Activated B cell treated with CpG ODN at 0.5 μM for 24 hours (primary cell): Measurements from ENCODE around the gene ATRNL1. TPM values are rescaled to one million over a fixed set of nuclear protein-coding genes. Genes with fewer than 3 reads are reported as not detected.
"Not testable (repeated sequence)": the region's sequence is repeated elsewhere in the genome, so short reads cannot be mapped to it uniquely, and the experiment has no call there.

Source experiments
- ATAC-seq: fragments of 200-7000 bp; cut with Tn5 transposase; one replicate; pipeline ENCODE4 v1.10.0; 2021; ENCODE audit warnings: low read depth, mild to moderate bottlenecking, moderate library complexity
- CTCF ChIA-PET: fragments of 350-600 bp; sonication (Branson Sonifier 250); formaldehyde crosslinking; loops from one replicate; lab custom pipeline; 2021; ENCODE audit warnings: antibody characterized with exemption; lab: Charles Lee
- POLR2A ChIA-PET: fragments of 350-600 bp; sonication (Branson Sonifier 250); formaldehyde crosslinking; loops from one replicate; lab custom pipeline; 2021; ENCODE audit warnings: antibody characterized with exemption; lab: Charles Lee
- DNase-seq: peaks from one replicate; pipeline ENCODE4 v3.0.0; 2022
- H3K27ac Mint-ChIP-seq: one replicate; pipeline ENCODE4 v1.8.0; 2020; ENCODE audit warnings: mixed read lengths
- H3K27me3 Mint-ChIP-seq: one replicate; pipeline ENCODE4 v1.8.0; 2021; ENCODE audit warnings: mixed read lengths
- H3K36me3 Mint-ChIP-seq: one replicate; pipeline ENCODE4 v1.8.0; 2021; ENCODE audit warnings: low read depth, mixed read lengths
- H3K4me1 Mint-ChIP-seq: one replicate; pipeline ENCODE4 v1.8.0; 2021; ENCODE audit warnings: mixed read lengths
- H3K4me3 Mint-ChIP-seq: one replicate; pipeline ENCODE4 v1.8.0; 2020; ENCODE audit warnings: mild to moderate bottlenecking, mixed read lengths
- H3K9me3 Mint-ChIP-seq: one replicate; pipeline ENCODE4 v1.8.0; 2020; ENCODE audit warnings: mixed read lengths
- intact Hi-C: fragments of 100-400 bp; cut with micrococcal nuclease; formaldehyde crosslinking; loops from one replicate; pipeline ENCODE4 v1.15.1; 2024
- total RNA-seq: library from RNA; stranded (reverse); gene quantifications from 2 replicates; pipeline ENCODE4 v1.2.3, GENCODE V29; 2022
- TF ChIP-seq, protein P1 (sequence below): fragments of 200-600 bp; IDR thresholded peaks from one replicate; pipeline ENCODE4 v1.8.0; 2022; ENCODE audit warnings: antibody characterized with exemption, mild to moderate bottlenecking

Gene ATRNL1
- total RNA-seq, 1 donor from 2014 or later, result 1.2 TPM

DNA sequence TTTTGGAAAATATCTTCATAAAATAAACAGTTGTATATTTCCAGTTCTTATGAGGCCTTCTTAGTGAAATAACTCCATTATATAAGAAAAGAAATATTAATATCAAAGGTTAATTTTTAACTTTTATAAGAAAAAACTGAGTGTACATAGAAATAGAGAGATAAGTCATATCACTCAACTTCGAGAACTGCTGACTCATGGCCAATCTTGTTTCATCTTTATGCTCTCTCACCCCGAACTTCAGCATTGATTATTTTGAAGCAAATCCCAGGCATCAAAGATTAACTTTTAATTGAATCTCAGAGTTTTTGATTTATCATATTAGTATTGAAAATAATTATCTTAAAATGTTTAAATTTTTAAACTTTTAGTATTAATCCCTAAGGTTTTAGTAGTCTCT, 652.8 kb downstream of the ATRNL1 start:
- Mint-ChIP-seq H3K4me1 (no peaks in the 10 kb centered on the region), H3K27ac (no peak overlapping the region), H3K9me3 (no peaks in the 10 kb centered on the region), H3K4me3 (no peak overlapping the region), H3K36me3 (no peaks in the 10 kb centered on the region), H3K27me3 (no peaks in the 10 kb centered on the region)
- TF ChIP-seq, protein P1, sequence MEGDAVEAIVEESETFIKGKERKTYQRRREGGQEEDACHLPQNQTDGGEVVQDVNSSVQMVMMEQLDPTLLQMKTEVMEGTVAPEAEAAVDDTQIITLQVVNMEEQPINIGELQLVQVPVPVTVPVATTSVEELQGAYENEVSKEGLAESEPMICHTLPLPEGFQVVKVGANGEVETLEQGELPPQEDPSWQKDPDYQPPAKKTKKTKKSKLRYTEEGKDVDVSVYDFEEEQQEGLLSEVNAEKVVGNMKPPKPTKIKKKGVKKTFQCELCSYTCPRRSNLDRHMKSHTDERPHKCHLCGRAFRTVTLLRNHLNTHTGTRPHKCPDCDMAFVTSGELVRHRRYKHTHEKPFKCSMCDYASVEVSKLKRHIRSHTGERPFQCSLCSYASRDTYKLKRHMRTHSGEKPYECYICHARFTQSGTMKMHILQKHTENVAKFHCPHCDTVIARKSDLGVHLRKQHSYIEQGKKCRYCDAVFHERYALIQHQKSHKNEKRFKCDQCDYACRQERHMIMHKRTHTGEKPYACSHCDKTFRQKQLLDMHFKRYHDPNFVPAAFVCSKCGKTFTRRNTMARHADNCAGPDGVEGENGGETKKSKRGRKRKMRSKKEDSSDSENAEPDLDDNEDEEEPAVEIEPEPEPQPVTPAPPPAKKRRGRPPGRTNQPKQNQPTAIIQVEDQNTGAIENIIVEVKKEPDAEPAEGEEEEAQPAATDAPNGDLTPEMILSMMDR, result no peak
- intact Hi-C loops, result no loop called here
- no peak for DNase-seq
- ATAC-seq, result no peak
- CTCF ChIA-PET, result no interaction called here
- POLR2A ChIA-PET, result no interaction called here

DNA sequence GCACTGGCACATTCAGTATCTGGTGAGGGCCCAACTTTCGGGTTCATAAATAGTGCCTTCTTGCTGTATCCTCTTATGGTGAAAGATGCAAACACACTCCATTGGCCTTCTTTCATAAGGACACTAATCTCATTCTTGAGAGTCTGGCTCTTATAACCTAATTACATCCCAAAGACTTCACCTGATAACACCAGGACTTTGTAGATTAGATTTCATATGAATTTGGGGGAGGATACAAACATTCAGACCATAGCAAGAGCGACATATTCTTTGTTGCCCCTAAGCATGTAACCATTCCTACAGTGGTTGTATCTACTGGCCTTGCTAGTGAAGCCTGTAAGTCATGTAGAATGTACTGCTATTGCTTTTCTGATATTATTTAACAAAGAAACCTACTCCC, 654.6 kb downstream of the ATRNL1 start:
- Mint-ChIP-seq H3K4me1 (no peaks in the 10 kb centered on the region), H3K9me3 (no peaks in the 10 kb centered on the region), H3K27me3 (no peaks in the 10 kb centered on the region), H3K27ac (no peak overlapping the region), H3K36me3 (no peaks in the 10 kb centered on the region), H3K4me3 (no peak overlapping the region)
- ATAC-seq, result no peak
- ChIA-PET CTCF (no interaction called here), POLR2A (no interaction called here)
- TF ChIP-seq, protein P1, result no peak
- intact Hi-C loops, result no loop called here
- no peak for DNase-seq

DNA sequence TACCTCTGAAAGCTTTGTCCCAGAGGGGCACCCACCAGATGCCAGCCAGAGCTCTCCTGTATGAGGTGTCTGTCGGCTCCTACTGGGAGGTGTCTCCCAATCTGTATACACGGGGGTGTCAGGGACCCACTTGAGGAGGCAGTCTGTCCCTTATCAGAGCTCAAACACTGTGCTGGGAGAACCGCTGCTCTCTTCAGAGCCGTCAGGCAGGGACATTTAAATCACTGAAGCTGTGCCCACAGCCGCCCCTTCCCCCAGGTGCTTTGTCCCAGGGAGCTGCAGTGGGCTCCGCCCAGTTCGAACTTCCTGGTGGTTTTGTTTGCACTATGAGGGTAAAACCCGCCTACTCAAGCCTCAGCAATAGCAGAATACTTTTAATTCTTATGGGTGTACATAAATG, 665.3 kb downstream of the ATRNL1 start:
- H3K27ac Mint-ChIP-seq, H3K36me3 Mint-ChIP-seq, intact Hi-C loops, CTCF ChIA-PET, H3K9me3 Mint-ChIP-seq, H3K27me3 Mint-ChIP-seq, POLR2A ChIA-PET, H3K4me3 Mint-ChIP-seq, DNase-seq, H3K4me1 Mint-ChIP-seq, ATAC-seq: not testable (repeated sequence)

DNA sequence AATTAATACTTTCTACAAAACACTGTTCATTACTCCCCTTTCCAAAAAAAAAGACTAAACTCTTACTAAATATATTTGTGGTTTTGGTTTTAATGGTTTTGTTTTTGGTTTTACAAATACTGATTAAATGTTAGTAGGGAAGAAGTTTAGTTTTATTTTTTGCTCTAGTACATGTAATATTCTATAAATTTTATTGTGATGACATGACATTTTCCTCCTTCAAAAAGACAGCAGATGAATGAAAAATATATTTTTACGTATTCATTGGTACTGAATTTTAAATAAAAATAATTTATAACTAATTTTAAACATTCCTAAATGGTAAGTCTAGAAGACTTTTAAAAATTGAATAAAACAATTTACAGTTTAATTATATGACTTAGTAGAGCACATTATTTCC, 667.0 kb downstream of the ATRNL1 start:
- Mint-ChIP-seq H3K4me3 (no peak overlapping the region), H3K36me3 (no peaks in the 10 kb centered on the region), H3K4me1 (no peaks in the 10 kb centered on the region), H3K27me3 (no peaks in the 10 kb centered on the region), H3K27ac (no peak overlapping the region), H3K9me3 (peaks cover 10% of the 10 kb centered on the region)
- ChIA-PET POLR2A (no interaction called here), CTCF (no interaction called here)
- ATAC-seq (no peak), DNase-seq (no peak)
- intact Hi-C loops, result no loop called here
- TF ChIP-seq, protein P1, result no peak

DNA sequence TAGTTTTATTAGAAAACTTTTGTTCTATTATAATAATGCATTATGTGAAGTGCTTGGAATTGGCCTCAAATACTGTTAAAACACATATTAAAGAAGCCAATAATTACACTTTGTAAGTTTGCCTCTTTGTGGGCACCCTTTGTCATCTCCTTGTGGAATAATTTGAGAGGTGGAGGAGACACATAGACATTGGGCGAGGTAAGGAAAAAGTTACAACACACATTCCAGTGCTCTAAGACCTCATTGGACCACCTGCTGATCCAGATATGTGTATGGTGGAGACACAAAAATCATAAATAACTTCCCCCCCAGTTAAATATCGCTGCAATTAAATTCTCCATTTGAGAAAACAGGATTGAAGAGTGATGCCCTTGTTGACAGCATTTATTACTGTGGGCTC, 668.0 kb downstream of the ATRNL1 start:
- Mint-ChIP-seq H3K4me3 (no peak overlapping the region), H3K27ac (no peak overlapping the region), H3K27me3 (no peaks in the 10 kb centered on the region), H3K36me3 (no peaks in the 10 kb centered on the region), H3K9me3 (peaks cover 6% of the 10 kb centered on the region), H3K4me1 (no peaks in the 10 kb centered on the region)
- DNase-seq (no peak), ATAC-seq (no peak)
- TF ChIP-seq, protein P1, result no peak
- intact Hi-C loops, result no loop called here
- POLR2A ChIA-PET, result no interaction called here
- CTCF ChIA-PET, result no interaction called here

DNA sequence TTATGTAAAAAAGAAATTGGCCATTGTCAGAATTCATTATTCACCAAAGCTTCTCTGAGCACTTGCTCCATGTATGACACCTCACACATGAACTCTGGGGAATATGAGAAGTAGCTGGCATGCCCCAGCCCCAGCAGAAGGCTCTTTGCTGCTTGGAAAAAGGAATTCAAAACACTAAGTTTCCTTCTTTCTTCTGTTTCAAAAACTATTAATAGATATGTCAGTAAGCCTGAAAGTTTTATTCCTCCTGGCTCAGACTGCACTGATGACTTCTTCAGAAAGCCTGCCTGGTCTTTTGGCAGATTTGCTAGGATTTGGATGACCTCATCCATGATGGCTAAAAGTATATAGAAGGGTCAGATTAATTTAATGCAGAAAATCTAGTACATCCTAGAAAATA, 668.9 kb downstream of the ATRNL1 start:
- no peak for ATAC-seq
- Mint-ChIP-seq H3K27me3 (no peaks in the 10 kb centered on the region), H3K9me3 (peaks cover 1% of the 10 kb centered on the region), H3K27ac (no peak overlapping the region), H3K4me3 (no peak overlapping the region), H3K4me1 (no peaks in the 10 kb centered on the region), H3K36me3 (no peaks in the 10 kb centered on the region)
- ChIA-PET CTCF (no interaction called here), POLR2A (no interaction called here)
- DNase-seq, result no peak
- intact Hi-C loops, result no loop called here
- TF ChIP-seq, protein P1, result no peak
